ENCODE results near the gene C10orf71.

DNA sequence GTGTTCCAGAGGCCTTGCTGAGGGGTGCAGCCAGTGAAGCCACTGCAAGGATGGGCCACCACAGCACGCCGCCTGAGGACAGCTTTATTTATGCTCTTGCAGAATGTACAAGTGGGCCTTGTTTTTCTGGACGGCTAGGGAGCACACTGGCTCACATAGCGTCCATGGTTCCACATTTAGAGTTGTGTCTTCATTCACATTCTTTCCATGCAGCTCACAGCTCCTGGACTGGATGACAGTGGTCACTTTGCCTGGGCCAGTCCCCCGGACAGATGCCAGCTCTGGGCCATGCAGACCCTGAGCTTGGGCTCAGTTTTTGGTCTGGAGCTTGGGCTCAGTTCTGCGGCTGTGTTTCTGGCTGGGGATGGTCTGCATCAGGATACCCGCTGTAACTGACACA, 2.6 kb upstream of the C10orf71 start:
- TF ChIP-seq, protein P1, sequence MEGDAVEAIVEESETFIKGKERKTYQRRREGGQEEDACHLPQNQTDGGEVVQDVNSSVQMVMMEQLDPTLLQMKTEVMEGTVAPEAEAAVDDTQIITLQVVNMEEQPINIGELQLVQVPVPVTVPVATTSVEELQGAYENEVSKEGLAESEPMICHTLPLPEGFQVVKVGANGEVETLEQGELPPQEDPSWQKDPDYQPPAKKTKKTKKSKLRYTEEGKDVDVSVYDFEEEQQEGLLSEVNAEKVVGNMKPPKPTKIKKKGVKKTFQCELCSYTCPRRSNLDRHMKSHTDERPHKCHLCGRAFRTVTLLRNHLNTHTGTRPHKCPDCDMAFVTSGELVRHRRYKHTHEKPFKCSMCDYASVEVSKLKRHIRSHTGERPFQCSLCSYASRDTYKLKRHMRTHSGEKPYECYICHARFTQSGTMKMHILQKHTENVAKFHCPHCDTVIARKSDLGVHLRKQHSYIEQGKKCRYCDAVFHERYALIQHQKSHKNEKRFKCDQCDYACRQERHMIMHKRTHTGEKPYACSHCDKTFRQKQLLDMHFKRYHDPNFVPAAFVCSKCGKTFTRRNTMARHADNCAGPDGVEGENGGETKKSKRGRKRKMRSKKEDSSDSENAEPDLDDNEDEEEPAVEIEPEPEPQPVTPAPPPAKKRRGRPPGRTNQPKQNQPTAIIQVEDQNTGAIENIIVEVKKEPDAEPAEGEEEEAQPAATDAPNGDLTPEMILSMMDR (IDR thresholded peaks at IDR 0.05; ENCODE audit: low read depth, low read length, poor library complexity, severe bottlenecking): no peak
- TF ChIP-seq EZH2phosphoT487 (IDR thresholded peaks at IDR 0.05; ENCODE audit: borderline replicate concordance, low read length): no peak

Measured in DOHH2 (cell line).